T47D (cell line): ENCODE results near the gene CTNNBIP1.

Source experiments
- DNase-seq, 2 experiments: peaks; one replicate each; pipeline versions ENCODE4 v3.0.0 to v3.0.0-alpha.2; 2011 to 2012; ENCODE audit warnings: low read depth in 1 of 2, low spot score in 1 of 2
- JUND ChIP-seq: IDR thresholded peaks from 2 replicates; pipeline ENCODE4 v1.6.1; 2012; ENCODE audit warnings: low read depth
- in situ Hi-C: cut with HindIII; loops from 2 replicates; pipeline ENCODE4 v1.10.0; 2016; ENCODE audit warnings: low sequenced_read_pairs, low pct_unique_long_range_greater_than_20kb

Gene CTNNBIP1

GRCh38 chr1:9882945-9883303 is 27.1 kb downstream of the CTNNBIP1 start:
- TF ChIP-seq JUND: no peak
- DNase-seq: no peak
- in situ Hi-C loops: no loop called here

GRCh38 chr1:9882296-9882944 is 27.6 kb downstream of the CTNNBIP1 start:
- DNase-seq: no peak
- no peak for TF ChIP-seq JUND
- in situ Hi-C loops: no loop called here

GRCh38 chr1:9881838-9882249 is 28.2 kb downstream of the CTNNBIP1 start:
- in situ Hi-C loops: no loop called here
- TF ChIP-seq JUND: no peak
- no peak for DNase-seq

- TF ChIP-seq JUND: no peak
- DNase-seq: no peak
- in situ Hi-C loops: no loop called here
Observed at GRCh38 chr1:9878404-9878803, 31.7 kb downstream of the CTNNBIP1 start.

GRCh38 chr1:9877962-9878361 is 32.1 kb downstream of the CTNNBIP1 start:
- no peak for TF ChIP-seq JUND
- DNase-seq: peak in 1 of 2 experiments; percentile 47
- in situ Hi-C loops: no loop called here

GRCh38 chr1:9875636-9876000 is 34.5 kb downstream of the CTNNBIP1 start:
- in situ Hi-C loops: no loop called here
- TF ChIP-seq JUND: no peak
- no peak for DNase-seq

- peak; percentile 71 to 92 for DNase-seq
- in situ Hi-C loops: no loop called here
- TF ChIP-seq JUND: no peak
Observed at GRCh38 chr1:9874959-9875635, 35.0 kb downstream of the CTNNBIP1 start.

GRCh38 chr1:9874412-9874811 is 35.7 kb downstream of the CTNNBIP1 start:
- no peak for DNase-seq
- TF ChIP-seq JUND: no peak
- in situ Hi-C loops: no loop called here

GRCh38 chr1:9873992-9874391 is 36.1 kb downstream of the CTNNBIP1 start:
- no peak for TF ChIP-seq JUND
- in situ Hi-C loops: no loop called here
- DNase-seq: no peak

- TF ChIP-seq JUND: no peak
- in situ Hi-C loops: no loop called here
- no peak for DNase-seq
Observed at GRCh38 chr1:9873385-9873784, 36.7 kb downstream of the CTNNBIP1 start.

- TF ChIP-seq JUND: no peak
- in situ Hi-C loops: no loop called here
- no peak for DNase-seq
Observed at GRCh38 chr1:9872430-9873165, 37.5 kb downstream of the CTNNBIP1 start.

GRCh38 chr1:9871707-9872425 is 38.2 kb downstream of the CTNNBIP1 start:
- DNase-seq: no peak
- in situ Hi-C loops: no loop called here
- TF ChIP-seq JUND: no peak

GRCh38 chr1:9871021-9871420 is 39.0 kb downstream of the CTNNBIP1 start:
- DNase-seq: no peak
- in situ Hi-C loops: no loop called here
- no peak for TF ChIP-seq JUND
